GM18505 (cell line): ENCODE data around the gene LRCH4.

Experiments
- ATAC-seq: cut with Tn5 transposase; IDR thresholded peaks from one replicate; pipeline ENCODE4 v1.9.1; 2021; ENCODE audit not compliant: unreplicated experiment
- POLR2A ChIP-seq: IDR thresholded peaks from 4 replicates; pipeline ENCODE4 v1.6.1; 2011; ENCODE audit warnings: borderline replicate concordance; ENCODE audit not compliant: insufficient read depth, insufficient read length; ENCODE audit errors: extremely low read depth

The LRCH4 gene

DNA sequence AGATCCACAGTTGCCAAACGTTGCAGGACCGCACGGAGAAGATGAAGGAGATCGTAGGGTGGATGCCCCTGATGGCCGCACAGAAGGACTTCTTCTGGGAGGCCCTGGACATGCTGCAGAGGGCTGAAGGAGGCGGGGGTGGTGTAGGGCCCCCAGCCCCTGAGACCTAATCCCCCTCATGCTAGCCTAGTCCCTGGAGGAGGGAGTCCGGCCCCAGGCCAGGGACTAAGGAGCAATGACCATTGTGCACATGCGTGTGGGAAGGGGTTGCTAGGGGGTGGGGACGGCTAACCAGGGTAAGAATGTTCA is 14.8 kb upstream of the LRCH4 start:
- no peak for ATAC-seq
- TF ChIP-seq POLR2A: no peak

DNA sequence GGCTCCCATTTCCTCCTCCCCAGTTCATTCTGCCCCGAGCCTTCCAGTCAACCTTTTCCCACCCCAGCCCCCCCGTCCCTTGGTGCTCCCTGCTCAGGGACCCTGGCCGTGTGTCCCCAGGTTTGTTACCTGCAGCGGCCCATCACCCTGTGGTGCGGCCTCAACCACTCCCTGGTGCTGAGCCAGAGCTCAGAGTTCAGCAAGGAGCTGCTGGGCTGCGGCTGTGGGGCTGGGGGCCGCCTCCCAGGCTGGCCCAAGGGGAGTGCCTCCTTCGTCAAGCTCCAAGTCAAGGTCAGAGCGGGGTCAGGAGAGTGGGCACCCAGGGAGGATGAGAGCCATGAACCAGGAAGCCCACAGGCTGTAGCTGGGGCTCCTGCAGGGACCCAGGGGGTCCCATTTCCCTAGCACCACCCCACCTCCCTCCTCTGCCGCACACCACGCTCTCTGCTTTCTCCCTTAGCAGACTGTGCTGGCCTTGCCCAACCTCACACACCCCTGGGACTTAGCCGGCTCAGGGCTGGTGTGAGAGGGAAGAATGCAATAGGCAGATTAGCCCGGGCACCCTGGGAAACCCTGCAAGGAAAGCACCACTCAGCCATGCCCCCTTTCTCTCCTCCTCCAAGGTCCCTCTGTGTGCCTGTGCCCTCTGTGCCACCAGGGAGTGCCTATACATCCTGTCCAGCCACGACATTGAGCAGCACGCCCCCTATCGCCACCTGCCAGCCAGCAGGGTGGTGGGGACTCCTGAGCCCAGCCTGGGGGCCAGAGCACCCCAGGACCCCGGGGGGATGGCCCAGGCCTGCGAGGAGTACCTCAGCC is 14.2 kb upstream of the LRCH4 start:
- no peak for ATAC-seq
- no peak for TF ChIP-seq POLR2A

- TF ChIP-seq POLR2A: no peak
- no peak for ATAC-seq
Observed at GRCh38 chr7:100598425-100598824, 12.5 kb upstream of the LRCH4 start.

DNA sequence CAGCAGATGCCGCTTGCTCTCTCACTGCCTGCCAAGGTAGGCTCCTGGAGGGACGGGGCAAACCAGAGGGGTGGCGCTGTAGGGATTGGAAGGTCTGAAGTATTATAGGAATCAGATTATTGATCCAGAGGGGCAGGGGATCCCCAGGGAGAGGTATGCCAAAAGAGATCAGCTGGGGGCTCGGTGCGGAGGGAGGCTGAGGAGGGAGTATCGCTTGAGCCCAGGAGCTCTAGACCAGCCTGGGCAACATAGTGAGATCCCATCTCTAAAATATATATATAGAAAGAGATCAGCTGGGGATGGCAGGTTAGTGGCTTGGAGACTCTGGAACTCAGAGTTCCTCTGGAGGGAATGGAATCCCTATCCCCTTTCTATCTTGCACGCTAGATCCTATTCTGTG is 9.3 kb upstream of the LRCH4 start:
- TF ChIP-seq POLR2A: no peak
- no peak for ATAC-seq

GRCh38 chr7:100591596-100591995 is 5.7 kb upstream of the LRCH4 start:
- ATAC-seq: no peak
- no peak for TF ChIP-seq POLR2A

- ATAC-seq: no peak
- no peak for TF ChIP-seq POLR2A
Observed at GRCh38 chr7:100590077-100590737, 4.3 kb upstream of the LRCH4 start.

DNA sequence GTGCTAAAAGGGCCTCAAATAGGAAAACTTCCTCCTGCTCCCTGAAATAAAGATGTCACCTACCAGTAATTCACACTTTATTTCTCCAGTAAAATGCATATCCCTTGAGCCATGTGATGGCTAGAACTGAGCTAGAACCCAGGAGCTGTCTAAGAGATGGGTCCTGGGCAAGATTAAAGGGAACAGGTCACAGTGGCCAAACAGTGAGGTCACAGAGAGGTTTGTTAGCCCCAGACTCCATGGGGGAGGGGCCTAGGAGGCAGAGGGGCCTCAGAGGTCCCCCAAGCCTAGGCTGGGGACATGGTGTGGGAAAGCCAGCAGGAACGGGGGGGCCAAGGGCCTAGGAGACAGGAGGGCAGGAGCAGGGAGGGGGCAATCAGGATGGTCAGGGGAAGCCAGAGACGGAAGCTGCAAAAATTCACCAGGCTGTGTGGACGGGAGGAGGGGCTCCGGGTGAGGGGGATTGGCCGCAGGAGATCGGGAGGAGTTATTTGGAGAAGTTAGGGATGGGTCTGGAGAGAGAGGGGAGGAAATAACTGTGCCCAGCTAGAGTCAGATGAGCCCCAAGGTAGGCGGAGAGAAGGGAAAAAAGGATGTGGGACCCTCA is 3.5 kb upstream of the LRCH4 start:
- ATAC-seq: no peak
- no peak for TF ChIP-seq POLR2A

GRCh38 chr7:100588438-100588837 is 2.5 kb upstream of the LRCH4 start:
- no peak for TF ChIP-seq POLR2A
- no peak for ATAC-seq

GRCh38 chr7:100586266-100587025 is 517 bp upstream of the LRCH4 start, which contains the start of gene FBXO24:
FBXO24 (plus strand) TSS chr7:100586328; CDS start chr7:100586626, 298 bp downstream.
- ATAC-seq: peak; percentile 80

DNA sequence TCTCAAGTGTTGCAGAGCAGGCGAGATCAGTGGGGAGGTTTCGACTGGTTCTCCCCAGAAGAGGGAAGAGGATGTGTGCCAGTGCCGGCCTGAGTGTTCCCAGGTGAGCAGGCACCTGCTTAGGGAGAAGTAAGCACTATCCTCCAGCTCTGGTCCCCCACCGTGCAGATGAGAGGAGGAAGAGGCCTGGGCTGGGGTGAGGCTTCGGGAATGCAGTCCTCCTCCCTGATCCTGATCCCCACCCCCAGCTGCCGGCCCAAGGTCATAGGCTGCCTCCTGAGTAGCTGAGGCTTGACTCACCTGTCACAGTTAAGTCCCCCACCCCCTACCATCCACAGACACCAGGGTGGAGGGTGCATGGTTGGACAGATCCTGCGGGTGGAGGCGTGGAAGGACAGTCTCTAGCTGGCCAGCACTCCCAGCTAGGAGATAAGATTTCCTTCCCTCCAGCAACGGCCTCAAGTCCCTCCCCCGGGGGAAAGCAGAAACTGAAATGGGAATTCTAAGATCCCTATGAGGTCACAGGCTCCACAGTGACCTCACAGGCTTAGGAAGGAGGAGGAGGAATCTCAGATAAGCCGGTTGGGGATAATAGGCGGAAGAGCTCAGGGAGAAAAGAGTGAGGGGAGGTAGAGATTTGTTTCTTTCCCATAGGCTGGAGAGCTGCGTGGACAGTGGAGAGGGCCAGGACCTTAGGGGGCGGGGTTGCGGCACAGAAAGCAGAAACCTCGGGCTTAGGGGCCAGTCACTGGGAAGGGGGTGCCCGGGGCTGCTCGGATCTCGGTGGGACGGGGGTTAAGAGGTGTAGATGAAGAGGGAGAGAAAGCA is 1.0 kb downstream of the LRCH4 start:
- TF ChIP-seq POLR2A: no peak
- no peak for ATAC-seq

More at GRCh38 chr7:100586266-100587025, 517 bp upstream of the LRCH4 start, which contains the start of gene FBXO24:
- peak; percentile 58 for TF ChIP-seq POLR2A

GRCh38 chr7:100584054-100584682 is 1.8 kb downstream of the LRCH4 start:
- no peak for ATAC-seq
- TF ChIP-seq POLR2A: no peak
